HG03571 (cell line): ENCODE data around the gene ZC3H14.
A peak's percentile ranks its signal among the peaks of the same experiment; 100 is the strongest.

Source experiments
- ATAC-seq: cut with Tn5 transposase; IDR thresholded peaks from one replicate; pipeline ENCODE4 v1.9.1; 2021; ENCODE audit not compliant: unreplicated experiment

ZC3H14 gene

GRCh38 chr14:88668448-88669116, 105.7 kb downstream of the ZC3H14 start:
- ATAC-seq, result peak; percentile 43

GRCh38 chr14:88669346-88669745, 106.5 kb downstream of the ZC3H14 start:
- no peak for ATAC-seq
